HAP-1 (cell line): ENCODE results near the gene PHYHIPL.

Experiments used
- DNase-seq, 2 experiments: peaks; one replicate each; pipeline ENCODE4 v3.0.0-alpha.2; 2016 to 2020; ENCODE audit warnings: low spot score in 2 of 2
- H3K27me3 ChIP-seq: fragments of 250-450 bp; sonication (Bioruptor Pico); 2 replicates; pipeline ENCODE4 v1.5.1; 2020; ENCODE audit warnings: low read depth, mild to moderate bottlenecking, moderate library complexity
- H3K36me3 ChIP-seq: fragments of 250-450 bp; sonication (Bioruptor Pico); replicated peaks from 2 replicates; pipeline ENCODE4 v1.5.1; 2020; ENCODE audit warnings: mild to moderate bottlenecking
- H3K4me1 ChIP-seq: fragments of 250-450 bp; sonication (Bioruptor Pico); 2 replicates; pipeline ENCODE4 v1.5.1; 2020; ENCODE audit warnings: mild to moderate bottlenecking
- H3K4me3 ChIP-seq: fragments of 250-450 bp; sonication (Bioruptor Pico); 2 replicates; pipeline ENCODE4 v1.5.1; 2020; ENCODE audit warnings: mild to moderate bottlenecking, moderate library complexity
- H3K9me3 ChIP-seq: fragments of 250-450 bp; sonication (Bioruptor Pico); 2 replicates; pipeline ENCODE4 v1.5.1; 2020; ENCODE audit warnings: mild to moderate bottlenecking, moderate library complexity
- in situ Hi-C: fragments of 300-500 bp; cut with MboI; formaldehyde crosslinking; loops from 3 replicates; pipeline ENCODE4 v1.14.3; 2020; ENCODE audit warnings: low sequenced_read_pairs, inconsistent platforms, mixed read lengths

Gene PHYHIPL

DNA sequence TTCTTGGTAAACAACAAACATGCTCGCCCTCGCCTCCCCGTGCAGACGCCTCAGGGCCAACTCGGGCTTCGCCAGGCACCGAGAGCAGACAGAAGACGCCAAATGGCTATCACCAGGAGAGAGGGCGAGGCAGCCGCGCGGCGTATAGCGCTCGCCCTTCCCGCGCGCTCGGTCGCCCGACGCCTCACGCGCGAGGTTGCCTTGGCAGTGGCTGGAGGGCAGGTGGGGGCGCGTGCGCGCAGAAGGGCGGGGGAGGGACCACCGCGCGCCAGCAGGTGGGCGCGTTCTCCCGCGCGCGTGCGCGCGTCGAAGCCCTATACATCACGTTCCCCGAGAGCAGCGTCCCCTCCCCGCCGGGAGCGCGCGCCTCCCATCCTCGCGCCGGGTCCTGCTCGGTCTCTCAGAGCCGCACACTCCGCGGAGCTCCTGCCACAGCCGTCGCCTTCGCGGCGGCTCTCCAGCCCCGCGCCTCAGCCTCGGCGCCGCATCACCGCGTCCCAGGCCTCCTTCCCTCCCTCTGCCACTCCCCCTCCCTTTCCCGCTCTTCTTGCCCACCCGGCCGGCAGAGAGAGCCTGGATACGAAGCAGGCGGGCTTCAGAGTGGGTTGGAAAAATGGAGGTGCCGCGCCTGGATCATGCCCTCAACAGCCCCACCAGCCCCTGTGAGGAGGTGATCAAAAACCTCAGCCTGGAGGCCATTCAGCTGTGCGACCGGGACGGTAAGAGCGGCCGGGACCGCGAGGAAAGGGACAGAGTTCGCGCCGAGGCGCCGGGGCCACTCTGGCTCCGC is at the start of gene PHYHIPL:
TSS of gene PHYHIPL (plus strand) at position 403 of the 790 bp plus-strand sequence. CDS start at position 614, 211 bp downstream.
- Histone ChIP-seq H3K36me3 (no peaks in the 10 kb centered on the region), H3K9me3 (no peaks in the 10 kb centered on the region), H3K4me1 (no peaks in the 10 kb centered on the region), H3K4me3 (no peak within 1 kb of the TSS), H3K27me3 (no peaks in the 10 kb centered on the region)
- in situ Hi-C loops: no loop called here
- DNase-seq: no peak

DNA sequence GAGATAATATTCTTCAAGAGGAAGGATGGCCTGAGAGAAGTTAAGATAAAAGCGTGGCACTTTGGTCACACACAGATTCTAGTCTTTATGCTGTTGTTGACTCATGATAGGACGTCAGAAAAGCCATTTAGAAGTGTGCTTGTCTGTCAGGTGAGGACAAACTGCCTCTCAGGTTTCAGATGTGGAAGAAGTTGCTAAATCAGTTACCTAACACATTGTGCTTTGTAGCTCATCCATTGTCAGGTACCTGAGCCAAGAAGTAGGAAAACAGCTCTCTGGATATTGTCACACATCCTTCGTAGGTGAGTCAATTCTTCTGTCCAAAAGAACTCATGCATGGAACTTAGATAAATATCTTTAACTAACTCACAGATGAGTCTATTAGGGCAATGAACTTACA is 49.5 kb upstream of the PHYHIPL start:
- in situ Hi-C loops: no loop called here
- no peak overlapping the region for H3K4me3 ChIP-seq
- no peaks in the 10 kb centered on the region for H3K4me1 ChIP-seq
- no peak for DNase-seq
- no peaks in the 10 kb centered on the region for H3K9me3 ChIP-seq
- no peaks in the 10 kb centered on the region for H3K27me3 ChIP-seq
- H3K36me3 ChIP-seq: no peaks in the 10 kb centered on the region

DNA sequence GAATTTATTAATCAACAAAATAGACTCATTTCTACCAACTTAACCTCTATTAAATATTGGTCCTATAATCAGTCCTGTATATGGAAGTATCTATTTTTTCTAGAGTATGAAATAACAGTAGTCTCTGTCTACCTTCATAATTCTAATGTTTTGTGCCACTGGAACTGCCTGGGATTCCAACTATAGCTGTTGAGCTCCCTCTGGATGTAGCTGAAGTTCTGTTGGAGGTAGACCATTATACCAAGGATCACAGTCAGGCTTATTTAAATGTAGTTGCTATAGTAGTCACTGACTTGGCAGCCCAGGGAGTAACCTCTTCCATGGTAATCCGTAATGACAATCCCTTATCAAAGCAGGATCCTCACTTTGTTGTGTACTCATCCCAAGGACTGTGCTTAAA is 48.5 kb upstream of the PHYHIPL start:
- Histone ChIP-seq H3K4me1 (no peaks in the 10 kb centered on the region), H3K27me3 (no peaks in the 10 kb centered on the region), H3K9me3 (no peaks in the 10 kb centered on the region), H3K4me3 (no peak overlapping the region), H3K36me3 (no peaks in the 10 kb centered on the region)
- in situ Hi-C loops: no loop called here
- no peak for DNase-seq

DNA sequence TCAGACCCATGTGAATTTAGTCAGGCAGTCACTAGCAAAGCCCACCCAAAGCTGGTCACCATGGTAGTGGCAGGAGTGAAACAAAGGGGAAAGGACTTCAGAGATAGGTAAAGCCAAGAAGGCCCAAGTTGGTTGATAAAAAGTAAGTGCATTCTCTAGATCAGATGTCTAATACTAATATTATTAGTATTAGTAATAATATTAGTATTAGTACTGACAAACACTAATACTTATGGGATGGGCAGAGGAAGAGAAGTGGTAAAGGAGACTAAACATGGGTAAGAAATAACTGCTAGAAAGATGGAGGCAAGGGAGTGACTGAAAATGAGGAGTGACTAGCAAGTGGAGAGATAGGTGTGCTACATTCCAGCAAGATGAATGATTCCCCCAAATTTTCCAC is 46.6 kb upstream of the PHYHIPL start:
- in situ Hi-C loops: no loop called here
- H3K27me3 ChIP-seq: no peaks in the 10 kb centered on the region
- DNase-seq: no peak
- H3K9me3 ChIP-seq: no peaks in the 10 kb centered on the region
- H3K4me1 ChIP-seq: no peaks in the 10 kb centered on the region
- no peaks in the 10 kb centered on the region for H3K36me3 ChIP-seq
- no peak overlapping the region for H3K4me3 ChIP-seq

DNA sequence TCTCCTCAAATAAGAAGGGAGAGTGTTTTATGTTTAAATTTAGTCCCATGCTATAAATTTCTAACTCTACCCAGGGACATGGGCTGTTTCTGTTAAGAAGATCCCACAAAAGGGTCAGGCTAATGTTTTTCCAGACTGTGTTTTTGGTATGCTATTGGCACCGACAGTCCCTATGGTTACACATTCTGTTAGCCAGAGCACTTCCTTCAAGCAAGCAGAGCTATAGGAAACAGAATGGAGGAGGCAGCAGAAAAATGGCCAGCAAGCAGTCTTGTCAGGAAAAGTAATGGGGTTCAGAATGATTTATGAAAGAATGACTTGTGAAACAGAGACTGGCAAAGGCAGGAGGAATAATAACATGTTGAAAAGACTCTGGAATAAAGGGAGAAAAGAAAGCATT is 44.8 kb upstream of the PHYHIPL start:
- H3K9me3 ChIP-seq: no peaks in the 10 kb centered on the region
- DNase-seq: no peak
- H3K4me3 ChIP-seq: no peak overlapping the region
- in situ Hi-C loops: no loop called here
- H3K27me3 ChIP-seq: no peaks in the 10 kb centered on the region
- H3K4me1 ChIP-seq: no peaks in the 10 kb centered on the region
- no peaks in the 10 kb centered on the region for H3K36me3 ChIP-seq

DNA sequence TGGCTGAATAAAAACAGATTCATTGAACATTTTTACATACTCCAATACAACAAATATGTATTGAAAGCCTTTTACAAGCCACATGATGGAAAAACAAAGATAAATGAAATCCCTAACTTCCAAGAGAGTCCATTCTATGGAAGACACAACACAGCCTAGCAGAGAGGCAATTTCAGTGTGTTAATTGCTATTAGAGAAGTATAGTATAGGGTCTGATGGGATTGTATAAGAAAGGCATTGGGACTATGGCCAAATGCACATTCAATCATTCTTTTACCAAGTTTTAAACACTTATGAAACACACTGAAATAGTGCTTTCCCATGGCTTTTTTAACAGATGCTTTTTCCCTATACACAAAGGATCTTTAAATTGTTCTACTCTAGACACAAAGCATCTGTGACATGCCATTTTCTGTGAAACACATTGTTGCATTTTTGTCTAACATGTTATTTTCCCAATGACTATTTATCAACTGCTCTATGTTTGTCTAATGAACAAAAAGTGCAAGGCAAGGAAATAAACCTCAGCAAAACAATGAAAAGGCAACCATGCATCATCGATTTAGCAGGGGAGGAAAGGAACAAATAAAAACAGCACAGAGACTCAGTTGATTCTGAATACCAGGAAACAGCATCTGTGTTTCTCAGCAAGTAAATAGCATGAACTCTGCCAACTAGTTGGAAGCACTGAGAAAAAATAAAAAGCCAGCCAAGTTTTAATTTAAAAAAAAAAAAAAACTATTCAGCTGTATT is 42.4 kb upstream of the PHYHIPL start:
- H3K27me3 ChIP-seq: no peaks in the 10 kb centered on the region
- H3K4me1 ChIP-seq: no peaks in the 10 kb centered on the region
- in situ Hi-C loops: no loop called here
- no peaks in the 10 kb centered on the region for H3K36me3 ChIP-seq
- no peak overlapping the region for H3K4me3 ChIP-seq
- DNase-seq: no peak
- no peaks in the 10 kb centered on the region for H3K9me3 ChIP-seq

DNA sequence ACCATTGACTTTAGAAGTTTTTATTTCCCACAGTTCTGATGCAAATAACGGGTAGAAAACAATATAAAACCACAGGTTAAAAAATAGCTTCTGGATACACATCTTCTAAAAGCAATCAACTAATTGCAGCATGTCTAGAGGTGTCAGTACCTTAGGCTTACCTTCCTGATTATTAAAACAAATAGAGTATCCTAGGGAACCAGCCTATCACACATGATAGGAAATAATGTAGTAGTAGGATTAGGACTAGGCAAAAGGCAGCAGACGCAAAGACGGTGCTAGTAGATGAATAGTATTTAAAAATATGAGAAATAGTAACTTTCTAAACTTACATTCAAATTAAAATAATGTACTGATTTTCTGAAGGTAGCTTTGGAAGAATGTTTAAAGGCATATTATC is 41.7 kb upstream of the PHYHIPL start:
- no peaks in the 10 kb centered on the region for H3K27me3 ChIP-seq
- no peak for DNase-seq
- H3K4me1 ChIP-seq: no peaks in the 10 kb centered on the region
- in situ Hi-C loops: no loop called here
- H3K4me3 ChIP-seq: no peak overlapping the region
- no peaks in the 10 kb centered on the region for H3K36me3 ChIP-seq
- no peaks in the 10 kb centered on the region for H3K9me3 ChIP-seq

DNA sequence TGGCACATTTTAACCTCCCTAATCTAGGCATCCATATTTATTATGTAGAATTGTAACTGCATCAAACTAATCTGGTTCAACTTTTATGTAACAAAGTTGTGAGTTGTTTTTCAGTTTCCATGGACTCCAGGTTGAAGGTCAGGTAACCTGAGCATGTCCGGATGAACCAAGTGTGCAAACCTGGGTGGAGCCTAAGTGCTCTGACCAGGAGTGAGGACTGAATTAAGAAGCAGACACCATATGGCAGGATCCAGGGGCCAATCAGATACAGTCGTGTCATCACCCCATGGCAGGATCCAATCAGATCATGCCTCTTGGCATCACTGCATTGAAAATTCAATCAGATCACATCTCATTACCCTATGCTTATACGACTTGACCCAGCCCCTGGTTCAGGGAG is 41.2 kb upstream of the PHYHIPL start:
- no peak for DNase-seq
- Histone ChIP-seq H3K4me1 (no peaks in the 10 kb centered on the region), H3K4me3 (no peak overlapping the region), H3K9me3 (no peaks in the 10 kb centered on the region), H3K36me3 (no peaks in the 10 kb centered on the region), H3K27me3 (no peaks in the 10 kb centered on the region)
- in situ Hi-C loops: no loop called here

DNA sequence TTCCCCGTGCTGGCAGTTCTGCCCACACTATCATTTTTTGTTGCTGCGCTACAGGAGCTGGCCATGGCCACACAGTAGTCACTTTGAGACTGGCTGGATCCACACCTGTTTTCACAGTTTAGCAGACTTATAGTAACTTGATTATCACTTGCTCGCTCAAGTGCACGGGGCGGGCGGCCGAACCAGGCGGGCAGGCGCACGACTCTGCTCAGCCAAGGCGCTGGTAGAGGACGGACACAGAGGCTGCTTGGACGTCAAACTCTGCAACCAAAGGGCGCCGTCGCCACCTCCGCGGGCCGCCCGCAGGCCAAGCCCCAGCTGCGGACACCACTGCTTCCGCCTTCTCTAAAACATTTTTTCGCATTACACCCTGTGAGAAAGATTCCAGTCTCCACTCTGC is 38.4 kb upstream of the PHYHIPL start:
- H3K36me3 ChIP-seq: no peaks in the 10 kb centered on the region
- H3K27me3 ChIP-seq: no peaks in the 10 kb centered on the region

DNA sequence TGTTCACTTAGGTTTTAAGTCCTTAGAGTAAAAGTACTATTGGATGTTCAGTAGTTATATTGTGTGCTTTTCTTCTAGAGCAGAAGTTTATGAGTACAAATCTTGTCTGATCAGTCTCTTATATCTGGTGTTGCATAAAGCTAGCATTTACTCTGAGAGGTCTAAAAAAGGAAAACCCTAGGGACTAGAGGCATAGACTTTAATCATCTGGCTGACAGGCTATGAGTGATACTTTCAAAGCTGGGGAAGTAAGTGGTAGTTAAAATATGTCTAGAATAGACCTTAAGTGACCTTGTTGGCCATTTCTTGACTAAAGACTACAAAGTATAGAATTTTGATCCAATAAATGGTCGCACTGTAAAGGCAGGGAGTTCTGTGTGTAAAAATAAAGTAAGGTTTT is 32.9 kb upstream of the PHYHIPL start:
- Histone ChIP-seq H3K27me3 (no peaks in the 10 kb centered on the region), H3K9me3 (0 out of 2 replicates have a peak, but pooled peaks cover 2% of the 10 kb centered on the region), H3K36me3 (no peaks in the 10 kb centered on the region), H3K4me1 (no peaks in the 10 kb centered on the region), H3K4me3 (no peak overlapping the region)
- DNase-seq: no peak
- in situ Hi-C loops: no loop called here

More for the DNA sequence above, 38.4 kb upstream of the PHYHIPL start:
- Histone ChIP-seq H3K4me1 (no peaks in the 10 kb centered on the region), H3K9me3 (no peaks in the 10 kb centered on the region), H3K4me3 (no peak overlapping the region)
- in situ Hi-C loops: no loop called here
- DNase-seq: no peak

DNA sequence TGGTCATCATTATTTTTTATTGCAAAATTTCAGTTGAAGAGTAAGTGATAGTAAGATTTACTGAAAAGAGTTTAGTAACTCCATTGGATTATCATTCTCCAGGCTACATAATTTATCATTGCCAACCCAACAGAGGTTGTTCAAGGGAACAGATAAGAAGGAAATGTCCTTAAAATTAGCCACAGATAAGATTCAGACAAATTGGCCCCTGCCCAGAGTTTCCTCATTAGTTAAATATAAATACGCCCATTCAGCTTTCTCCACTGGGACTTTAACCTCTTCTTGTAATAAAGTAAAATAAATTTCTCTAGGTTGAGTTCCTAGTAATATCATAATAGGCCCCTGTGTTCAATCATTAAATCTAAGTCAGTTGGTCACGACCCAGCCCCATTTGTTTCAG is 27.7 kb upstream of the PHYHIPL start:
- Histone ChIP-seq H3K9me3 (0 out of 2 replicates have a peak, but pooled peaks cover 2% of the 10 kb centered on the region), H3K36me3 (no peaks in the 10 kb centered on the region), H3K4me1 (no peaks in the 10 kb centered on the region), H3K4me3 (no peak overlapping the region), H3K27me3 (peaks cover 11% of the 10 kb centered on the region)
- no peak for DNase-seq
- in situ Hi-C loops: no loop called here

DNA sequence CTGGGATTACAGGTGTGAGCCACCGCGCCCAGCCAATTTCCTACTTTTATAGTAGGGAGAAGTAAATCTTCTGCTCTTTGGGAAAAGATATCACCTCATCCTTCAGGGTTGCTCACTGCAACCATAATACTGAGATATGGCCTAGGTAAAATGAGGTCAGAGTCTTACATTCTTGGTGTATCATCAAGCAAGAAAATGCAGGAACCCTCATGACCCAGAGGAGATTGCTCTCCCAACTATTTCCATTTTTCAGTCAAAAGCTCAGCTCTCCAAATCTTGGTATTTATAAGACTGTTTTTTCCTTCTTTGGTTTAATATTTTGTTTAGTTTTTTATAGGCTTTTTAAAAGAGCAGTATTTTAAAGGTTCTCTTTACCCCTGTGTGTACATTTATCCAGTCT is 20.9 kb upstream of the PHYHIPL start:
- Histone ChIP-seq H3K4me3 (no peak overlapping the region), H3K27me3 (peaks cover 7% of the 10 kb centered on the region), H3K4me1 (no peaks in the 10 kb centered on the region), H3K9me3 (no peaks in the 10 kb centered on the region), H3K36me3 (no peaks in the 10 kb centered on the region)
- in situ Hi-C loops: no loop called here
- DNase-seq: no peak

DNA sequence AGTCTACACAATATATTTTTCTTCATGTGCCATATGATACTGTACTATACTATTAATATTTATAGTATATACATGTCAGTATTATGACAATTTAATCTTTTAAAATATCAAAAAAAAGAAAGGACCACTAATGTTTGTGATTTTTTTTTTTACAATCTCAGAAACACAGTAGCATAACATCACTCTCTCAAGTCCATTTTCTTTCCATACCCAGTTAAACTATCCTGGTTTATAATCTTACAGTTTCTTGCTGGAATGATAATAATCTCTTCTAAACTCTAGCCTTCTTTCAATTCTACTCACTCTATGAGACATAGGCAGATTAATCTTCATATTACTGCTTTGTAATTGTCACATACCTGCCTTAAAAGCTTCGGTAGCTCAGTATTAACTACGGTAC is 8.9 kb upstream of the PHYHIPL start:
- no peaks in the 10 kb centered on the region for H3K27me3 ChIP-seq
- DNase-seq: no peak
- no peaks in the 10 kb centered on the region for H3K9me3 ChIP-seq
- in situ Hi-C loops: no loop called here
- H3K4me1 ChIP-seq: no peaks in the 10 kb centered on the region
- H3K4me3 ChIP-seq: no peak overlapping the region
- H3K36me3 ChIP-seq: no peaks in the 10 kb centered on the region

DNA sequence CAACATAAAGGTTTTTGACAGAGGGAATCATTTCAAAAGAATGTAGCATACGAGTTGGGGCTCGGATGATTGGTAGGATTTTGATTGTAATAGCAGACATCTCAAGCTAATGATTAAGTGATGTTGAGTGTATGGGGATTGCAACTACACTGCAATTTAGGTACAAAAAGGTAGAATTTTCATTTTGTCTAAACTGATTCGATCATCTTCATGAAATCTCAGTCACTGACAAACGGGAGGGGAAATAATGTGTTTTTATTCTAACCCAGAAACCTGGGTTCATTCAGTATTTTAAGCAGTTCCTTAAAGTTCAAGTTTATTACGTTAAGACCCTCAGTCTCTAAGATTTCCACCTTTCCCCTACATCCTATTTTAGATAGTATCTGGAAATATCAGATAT is 3.9 kb upstream of the PHYHIPL start:
- in situ Hi-C loops: no loop called here
- DNase-seq: no peak
- no peaks in the 10 kb centered on the region for H3K27me3 ChIP-seq

More for the DNA sequence above, 3.9 kb upstream of the PHYHIPL start:
- H3K4me1 ChIP-seq: no peaks in the 10 kb centered on the region
- no peak overlapping the region for H3K4me3 ChIP-seq
- H3K9me3 ChIP-seq: no peaks in the 10 kb centered on the region
- H3K36me3 ChIP-seq: no peaks in the 10 kb centered on the region
